HuH-7 (cell line): ENCODE measurements around the gene TMEM19.

ENCODE experiments used
- DNase-seq: peaks from one replicate; pipeline ENCODE4 v3.0.0; 2011; ENCODE audit warnings: low spot score

Gene TMEM19

GRCh38 chr12:71719647-71720370 is 33.9 kb downstream of the TMEM19 start:
- DNase-seq, result no peak

GRCh38 chr12:71721783-71722505 is 36.1 kb downstream of the TMEM19 start:
- no peak for DNase-seq

DNA sequence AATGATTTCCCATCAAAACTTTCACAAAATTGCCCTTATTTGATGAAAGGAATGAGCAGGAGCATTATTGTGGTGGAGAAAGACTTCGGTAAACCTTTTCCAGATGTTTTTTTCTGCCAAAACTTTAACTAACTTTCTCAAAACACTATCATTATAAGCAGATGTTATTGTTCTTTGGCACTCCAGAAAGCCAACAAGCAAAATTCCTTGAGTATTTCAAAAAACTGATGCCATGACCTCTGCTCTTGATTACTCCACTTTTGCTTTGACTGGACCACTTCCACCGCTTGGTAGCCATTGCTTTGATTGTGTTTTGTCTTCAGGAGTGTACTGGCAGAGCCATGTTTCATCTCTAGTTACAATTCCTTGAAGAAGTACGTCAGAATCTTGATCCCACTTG is 39.1 kb downstream of the TMEM19 start:
- no peak for DNase-seq

DNA sequence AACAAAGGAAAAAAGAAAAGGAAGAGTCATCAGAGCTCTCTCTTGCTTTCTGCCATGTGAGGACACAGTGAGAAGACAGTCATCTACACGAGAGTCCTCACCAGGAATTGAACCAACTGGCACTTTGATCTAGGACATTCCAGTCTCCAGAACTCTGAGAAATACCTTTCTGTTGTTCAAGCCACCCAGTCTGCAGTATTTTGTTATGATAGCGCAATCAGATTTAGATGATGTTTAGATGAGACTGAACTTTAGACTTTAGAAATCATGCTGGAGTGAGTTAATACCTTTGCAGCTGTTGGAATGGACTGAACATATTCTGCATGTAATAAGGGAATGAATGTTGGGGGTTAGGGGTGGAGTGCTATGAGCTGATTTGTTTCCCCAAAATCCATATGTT is 40.7 kb downstream of the TMEM19 start:
- no peak for DNase-seq

DNA sequence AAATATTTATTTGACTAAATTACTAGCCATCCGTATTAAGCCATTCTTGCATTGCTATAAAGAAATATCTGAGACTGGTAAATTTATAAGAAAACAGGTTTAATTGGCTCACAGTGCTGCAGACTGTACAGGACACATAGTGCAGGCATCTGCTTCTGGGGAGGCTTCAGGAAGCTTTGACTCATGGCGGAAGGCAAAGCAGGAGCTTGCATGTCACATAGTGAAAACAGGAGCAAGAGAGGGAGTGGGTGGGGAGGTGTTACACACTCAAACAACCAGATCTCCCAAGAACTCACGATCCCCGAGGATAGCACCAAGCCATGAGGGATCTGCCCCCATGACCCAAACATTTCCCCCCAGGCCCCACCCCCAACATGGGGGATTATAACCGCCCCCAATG is 42.1 kb downstream of the TMEM19 start:
- no peak for DNase-seq

GRCh38 chr12:71730936-71731335 is 45.1 kb downstream of the TMEM19 start:
- no peak for DNase-seq

GRCh38 chr12:71731439-71732356 is 45.8 kb downstream of the TMEM19 start:
- peak; percentile 43 for DNase-seq

- DNase-seq, result no peak
Measured at GRCh38 chr12:71732357-71732712, 46.5 kb downstream of the TMEM19 start.

DNA sequence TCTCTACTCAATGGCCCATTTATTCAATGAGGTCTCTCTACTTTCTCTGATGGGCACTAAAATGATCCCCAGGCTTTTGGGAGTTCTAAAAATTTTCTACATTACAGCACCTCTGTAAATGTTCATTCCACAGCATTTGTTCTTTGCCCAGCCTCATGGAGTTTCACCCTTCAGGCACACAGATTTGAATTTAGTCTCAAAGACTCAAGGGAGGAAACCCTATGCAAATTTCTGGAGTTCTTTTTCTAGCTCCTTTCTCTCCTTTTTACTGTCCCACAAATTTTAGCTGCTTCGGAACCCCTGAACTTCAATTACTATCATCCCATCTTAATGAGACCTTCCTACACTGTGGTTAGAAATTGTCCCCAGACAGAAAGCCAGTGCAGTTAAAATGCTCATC is 51.3 kb downstream of the TMEM19 start:
- no peak for DNase-seq

- no peak for DNase-seq
Measured at GRCh38 chr12:71742998-71743397, 57.1 kb downstream of the TMEM19 start.

- no peak for DNase-seq
Measured at GRCh38 chr12:71744522-71745300, 58.8 kb downstream of the TMEM19 start.

- peak; percentile 52 for DNase-seq
Measured at GRCh38 chr12:71746974-71747611, 61.2 kb downstream of the TMEM19 start.

- no peak for DNase-seq
Measured at GRCh38 chr12:71748081-71748850, 62.4 kb downstream of the TMEM19 start.

DNA sequence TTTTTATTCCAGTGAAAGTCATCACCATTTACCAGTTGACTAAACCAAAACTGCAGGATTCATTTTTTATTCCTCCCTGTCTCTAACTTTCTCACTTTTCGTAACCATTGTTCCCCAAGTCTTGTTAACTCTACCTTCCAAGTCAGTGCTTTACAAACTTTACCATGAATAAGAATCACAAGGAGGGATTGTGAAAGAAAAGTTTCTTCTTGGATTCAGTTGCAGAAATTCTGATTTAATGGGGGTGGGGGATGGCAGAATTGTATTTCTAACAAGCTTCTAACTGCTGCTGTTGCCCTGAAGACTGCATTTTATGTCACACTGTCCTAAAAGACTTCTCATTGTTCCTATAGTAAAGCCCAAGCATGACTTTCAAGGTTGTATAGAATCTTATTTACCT is 63.8 kb downstream of the TMEM19 start:
- DNase-seq, result no peak

DNA sequence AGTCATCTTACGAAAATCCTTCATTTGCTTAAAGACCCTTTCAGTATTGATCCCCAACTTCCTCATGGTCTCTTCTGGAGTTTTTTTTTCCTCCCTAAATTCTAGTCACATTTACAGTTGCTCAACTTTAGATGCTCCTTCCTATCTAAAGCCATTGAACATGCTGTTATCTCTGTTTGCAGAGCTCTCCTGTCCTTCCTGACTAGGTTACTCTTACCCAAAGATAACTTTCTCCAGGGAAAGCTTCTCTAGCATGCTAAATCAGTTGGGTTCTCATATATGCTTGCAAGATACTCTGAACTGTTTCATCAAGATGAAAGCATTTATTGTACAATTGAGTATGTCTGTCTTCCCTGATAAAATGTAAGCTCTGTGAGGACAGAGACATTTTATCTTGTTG is 67.0 kb downstream of the TMEM19 start:
- no peak for DNase-seq
